NCI-H69 (cell line): Measurements from ENCODE around the gene PIGH.

ENCODE experiments used
- DNase-seq: peaks from one replicate; lab custom pipeline; 2025; lab: John Stamatoyannopoulos, UW

Gene PIGH

DNA sequence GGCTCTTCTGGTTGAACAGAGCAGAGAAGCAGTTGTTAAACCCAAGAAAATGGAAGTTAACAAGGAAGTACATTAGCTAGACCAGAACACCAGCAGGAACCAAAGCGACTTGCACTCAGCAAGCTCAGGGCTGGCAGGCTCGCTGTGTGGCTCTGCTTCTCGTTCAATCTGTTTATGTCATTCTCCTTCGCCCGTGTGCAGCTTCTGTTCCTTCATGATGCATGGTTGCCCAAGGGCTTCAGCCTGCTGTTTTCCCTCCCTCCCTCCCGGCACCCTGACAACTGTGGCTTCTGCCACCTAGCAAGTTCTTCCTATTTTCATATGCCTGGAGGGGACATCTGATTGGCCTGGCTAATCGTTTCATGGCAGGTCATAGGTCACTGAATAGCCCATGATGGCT lies 25.3 kb downstream of the PIGH start:
- no peak for DNase-seq

DNA sequence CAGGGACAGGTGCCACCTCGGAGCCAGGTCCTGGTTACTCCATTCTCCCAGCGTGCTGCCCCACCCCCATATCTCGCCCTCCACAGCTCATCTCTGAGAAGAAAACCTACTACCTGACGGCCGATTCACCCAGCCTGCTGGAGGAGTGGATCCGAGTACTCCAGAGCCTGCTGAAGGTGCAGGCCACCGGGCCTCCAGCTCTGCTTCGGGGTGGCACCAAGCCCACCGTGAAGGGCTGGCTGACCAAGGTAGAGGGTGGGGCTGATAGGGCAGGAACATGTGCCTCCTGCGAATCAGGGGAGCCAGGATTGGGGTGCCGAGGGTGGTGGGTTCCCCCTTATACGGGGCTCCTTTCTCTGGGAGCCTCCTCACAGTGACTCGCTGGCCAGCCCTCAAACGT lies 25.9 kb downstream of the PIGH start:
- no peak for DNase-seq

DNA sequence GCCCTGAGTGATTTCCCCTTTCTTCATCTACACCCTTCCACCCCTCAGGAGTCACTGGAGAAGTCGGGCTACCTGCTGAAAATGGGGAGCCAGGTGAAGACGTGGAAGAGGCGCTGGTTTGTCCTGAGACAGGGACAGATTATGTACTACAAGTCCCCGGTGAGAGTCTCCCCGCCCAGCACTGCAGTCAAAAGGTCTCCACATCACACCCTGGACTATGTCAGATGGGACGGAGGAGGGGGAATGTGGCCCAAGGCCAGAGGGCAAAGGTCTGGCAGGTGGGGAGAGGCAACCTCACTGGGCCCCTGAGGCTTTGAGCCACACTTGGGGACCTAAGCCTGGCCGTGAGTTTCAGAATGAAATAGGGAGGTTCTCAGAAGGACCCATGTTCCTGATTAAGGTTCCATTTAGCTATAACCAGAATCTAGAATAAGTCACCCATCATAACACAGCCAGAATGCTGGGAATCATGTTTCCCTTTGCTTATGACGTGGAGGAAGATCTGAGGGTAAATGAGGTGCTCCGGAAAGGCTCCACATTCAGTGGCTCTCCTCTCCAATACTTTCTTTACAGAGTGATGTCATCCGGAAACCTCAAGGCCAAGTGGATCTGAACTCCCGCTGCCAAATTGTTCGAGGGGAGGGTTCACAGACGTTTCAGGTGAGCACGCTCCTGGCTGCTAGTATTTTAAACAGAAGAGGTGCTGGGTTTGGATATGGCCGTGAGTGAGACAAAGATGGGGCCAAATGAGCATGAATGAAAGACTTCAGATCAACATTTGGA lies 26.6 kb downstream of the PIGH start:
- peak; percentile 21 for DNase-seq

DNA sequence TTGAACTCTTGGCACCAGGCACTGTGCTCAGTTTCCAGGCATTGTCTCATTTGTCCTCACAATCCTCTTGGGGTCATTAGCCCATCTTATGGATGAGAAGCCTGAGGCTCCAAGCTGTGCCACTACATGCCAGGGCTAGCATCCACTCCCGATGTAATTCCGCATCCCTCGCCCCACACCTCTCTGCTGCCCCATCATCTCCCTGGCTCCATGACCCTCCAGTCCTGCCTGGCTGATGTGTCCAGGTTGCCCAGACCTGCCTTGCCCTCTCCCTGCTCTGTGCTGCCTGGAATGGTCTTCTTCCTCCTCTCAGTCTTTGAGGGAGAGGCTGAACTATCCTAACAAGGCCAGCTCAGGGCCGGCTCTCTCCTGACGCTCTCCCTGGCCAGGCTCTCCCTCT lies 27.5 kb downstream of the PIGH start:
- no peak for DNase-seq

DNA sequence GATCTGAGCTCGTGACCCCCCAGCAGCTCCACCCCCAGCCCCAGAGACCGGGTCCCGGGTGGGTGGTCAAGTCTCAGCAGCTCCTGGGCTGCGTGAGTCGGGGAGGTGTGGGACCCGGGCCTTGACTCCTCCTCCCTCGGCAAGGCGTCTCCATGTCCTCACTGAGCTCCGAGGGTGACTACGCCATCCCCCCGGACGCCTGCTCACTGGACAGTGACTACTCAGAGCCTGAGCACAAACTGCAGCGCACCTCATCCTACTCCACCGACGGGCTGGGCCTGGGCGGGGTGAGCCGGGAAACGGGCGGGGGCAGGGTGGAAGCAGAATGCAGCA lies 28.1 kb downstream of the PIGH start:
- no peak for DNase-seq

DNA sequence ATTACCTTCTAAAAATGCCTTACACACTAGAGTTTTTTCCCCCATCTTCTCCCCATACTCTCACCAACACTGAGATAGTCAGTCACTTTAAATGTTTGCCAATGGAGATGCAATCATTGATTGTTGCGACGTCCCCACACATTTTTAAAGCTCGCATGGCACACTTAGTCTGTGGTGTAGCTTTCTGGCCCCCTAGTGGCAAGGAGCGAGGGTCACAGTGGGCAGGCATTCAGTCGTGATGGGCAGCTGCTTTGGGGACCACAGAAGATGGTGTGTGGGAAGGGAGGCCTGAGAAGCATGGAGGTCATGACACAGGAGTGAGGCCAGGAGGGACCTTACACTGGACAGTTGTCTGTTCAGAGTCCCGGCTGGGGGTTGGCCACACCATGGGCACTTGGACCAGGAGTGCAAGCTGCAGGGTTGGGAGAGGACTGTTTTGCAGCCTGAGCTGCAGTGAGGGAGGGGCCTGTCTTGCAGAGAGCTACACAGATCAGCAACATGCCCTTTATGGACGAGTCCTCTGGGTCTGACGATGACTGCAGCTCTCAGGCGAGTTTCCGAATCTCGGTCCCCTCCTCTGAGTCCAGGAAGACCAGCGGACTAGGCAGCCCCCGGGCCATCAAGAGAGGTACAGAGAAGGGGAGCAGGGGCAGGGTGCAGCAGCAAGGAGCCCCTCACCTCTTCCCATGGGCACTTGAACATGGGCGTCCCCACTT lies 28.6 kb downstream of the PIGH start:
- DNase-seq: peak; percentile 68

DNA sequence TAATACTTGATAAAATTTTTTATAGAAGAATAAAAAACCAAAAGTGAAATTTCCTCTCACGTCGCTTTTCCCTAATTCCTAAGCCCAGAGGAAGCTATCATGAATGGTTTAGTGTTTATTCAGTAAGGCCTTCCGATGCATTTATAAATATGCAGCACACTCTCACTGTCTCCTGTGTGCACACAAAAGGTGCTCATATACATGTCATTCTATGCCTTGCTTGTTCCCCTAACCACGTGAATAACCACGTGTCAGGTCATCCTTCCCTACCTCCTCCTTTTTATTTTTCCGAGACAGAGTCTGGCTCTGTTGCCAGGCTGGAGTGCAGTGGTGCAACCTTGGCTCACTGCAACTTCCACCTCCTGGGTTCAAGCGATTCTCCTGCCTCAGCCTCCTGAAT lies 29.6 kb downstream of the PIGH start:
- DNase-seq: no peak

DNA sequence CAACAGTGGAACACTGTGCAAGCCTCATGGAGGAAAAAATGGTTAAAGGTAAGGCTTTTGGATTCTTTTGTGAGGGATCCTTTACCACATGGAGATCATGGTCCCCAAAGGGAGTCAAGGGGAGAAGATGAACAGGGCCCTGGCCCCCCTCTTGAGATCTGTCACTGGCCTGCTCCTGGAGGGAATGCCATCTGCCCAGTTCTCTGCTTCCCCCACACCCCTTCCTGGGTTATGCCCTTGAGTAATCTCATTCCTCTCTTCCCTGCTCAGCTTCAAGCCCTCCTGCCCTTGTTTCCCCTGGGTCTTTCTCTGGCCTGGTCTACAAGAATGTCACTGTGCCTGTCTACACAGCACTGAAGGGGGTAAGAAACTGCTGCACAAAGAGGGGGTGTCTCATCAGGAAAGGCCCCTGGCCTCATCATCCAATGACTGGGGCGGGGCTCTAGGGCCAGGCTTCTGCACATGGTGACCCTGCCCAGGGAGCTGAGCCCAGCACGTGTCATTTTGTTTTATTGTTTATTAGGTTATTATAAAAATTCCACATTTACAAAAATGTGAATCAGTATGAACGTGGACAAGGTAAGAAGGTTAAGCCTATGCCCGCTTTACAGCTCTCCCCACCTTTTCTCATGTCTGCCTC lies 30.3 kb downstream of the PIGH start:
- DNase-seq: no peak

DNA sequence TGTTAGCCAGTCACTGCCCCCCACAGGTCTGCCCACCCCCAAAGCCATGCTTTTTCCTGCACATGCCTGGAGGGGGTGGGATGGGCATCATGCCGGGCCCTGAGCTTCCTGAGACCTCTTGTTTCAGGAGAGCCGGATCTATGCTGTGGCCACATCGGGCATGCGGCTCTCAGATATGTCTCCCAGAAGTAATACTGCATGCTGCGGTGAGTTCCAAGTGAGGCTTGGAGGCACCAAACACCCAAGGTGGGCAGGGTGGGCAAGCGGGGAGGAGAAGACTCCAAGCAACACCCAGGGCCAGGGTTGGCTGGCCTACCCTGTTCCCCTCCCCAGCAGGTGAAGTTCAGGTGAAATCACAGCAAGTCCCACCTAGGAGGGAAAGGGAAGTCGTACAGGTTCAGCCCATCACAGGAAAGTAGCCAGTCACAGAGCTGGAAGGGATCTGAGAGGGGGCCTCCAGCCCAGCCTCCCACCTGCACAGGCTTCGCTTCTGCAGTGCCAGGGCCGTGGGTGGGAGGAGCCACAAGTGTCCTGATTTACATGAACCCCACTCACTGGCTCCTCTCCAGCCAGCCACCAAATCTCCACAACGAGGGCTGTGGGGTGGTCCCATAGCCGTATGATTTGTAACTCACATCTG lies 30.9 kb downstream of the PIGH start:
- no peak for DNase-seq

DNA sequence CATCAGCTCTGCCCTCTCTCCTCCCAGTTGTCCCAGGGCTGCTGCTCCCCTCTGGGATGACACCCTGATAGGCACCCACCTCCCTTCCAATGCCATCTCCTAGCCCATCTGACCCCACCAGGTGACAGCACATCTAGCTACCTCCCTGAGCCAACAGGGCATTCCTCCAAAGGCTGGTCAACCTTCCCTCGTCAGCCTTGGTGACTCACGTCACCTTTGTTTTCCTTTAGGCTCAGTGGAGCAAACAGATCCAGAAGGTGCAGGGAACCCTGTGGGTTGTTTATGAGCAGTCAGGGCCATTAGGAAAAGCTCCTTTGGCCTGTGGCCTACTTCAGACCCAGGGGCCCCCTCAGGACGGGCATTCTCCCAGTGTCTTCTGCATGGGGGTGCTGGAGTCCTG lies 32.4 kb downstream of the PIGH start:
- no peak for DNase-seq

DNA sequence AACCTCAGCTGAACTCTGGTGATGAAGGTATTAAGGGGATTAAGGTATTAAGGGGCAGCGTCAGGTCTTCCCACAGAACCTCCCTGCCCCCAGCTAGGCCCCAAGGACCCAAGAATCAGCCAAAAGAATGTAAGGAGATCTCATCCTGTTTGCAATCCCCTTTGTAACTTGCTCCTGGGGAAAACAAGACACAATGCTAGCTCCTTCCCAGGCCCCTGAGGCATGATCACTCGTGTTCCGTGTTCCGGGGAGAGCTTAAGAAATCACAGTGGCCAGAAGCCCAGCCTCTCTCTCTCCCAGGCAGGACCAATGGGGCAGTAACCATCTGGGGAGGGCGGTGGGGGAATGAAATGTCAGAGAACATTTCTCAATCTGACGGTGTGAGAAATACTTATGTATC lies 33.2 kb downstream of the PIGH start:
- DNase-seq: no peak

DNA sequence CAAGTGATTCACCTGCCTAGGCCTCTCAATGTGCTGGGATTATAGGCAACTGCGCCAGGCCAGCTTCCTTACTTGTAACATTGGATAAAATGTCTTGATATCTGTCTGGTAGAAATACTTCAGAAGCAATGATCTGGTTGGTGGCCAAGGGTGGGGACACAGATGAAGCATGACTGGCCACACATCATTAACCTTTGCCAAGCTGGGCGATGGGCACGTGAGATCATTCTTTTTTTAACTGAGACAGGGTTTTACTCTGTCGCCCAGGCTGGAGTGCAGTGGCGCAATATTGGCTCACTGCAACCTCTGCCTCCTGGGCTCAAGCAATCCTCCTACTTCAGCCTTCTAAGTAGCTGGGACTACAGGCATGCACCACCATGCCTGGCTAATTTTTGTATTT lies 35.8 kb downstream of the PIGH start:
- no peak for DNase-seq

DNA sequence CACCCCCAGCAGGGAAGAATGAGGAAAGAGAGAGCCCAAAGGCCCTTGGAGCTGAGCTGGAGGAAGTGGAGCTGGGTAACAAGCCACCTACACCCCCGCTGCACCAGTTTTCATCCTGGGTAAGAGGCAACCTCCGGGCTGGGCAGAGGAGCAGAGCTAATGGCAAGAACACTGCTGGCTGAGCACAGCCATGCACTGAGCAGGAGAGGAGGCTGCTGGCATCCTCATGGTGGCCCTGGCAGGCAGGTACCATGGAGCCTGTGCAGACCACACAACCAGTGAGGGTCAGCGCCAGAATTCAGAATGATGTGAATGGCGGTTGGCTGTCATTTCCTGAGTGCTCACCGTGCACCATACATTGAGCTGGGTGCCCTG lies 37.3 kb downstream of the PIGH start:
- no peak for DNase-seq

DNA sequence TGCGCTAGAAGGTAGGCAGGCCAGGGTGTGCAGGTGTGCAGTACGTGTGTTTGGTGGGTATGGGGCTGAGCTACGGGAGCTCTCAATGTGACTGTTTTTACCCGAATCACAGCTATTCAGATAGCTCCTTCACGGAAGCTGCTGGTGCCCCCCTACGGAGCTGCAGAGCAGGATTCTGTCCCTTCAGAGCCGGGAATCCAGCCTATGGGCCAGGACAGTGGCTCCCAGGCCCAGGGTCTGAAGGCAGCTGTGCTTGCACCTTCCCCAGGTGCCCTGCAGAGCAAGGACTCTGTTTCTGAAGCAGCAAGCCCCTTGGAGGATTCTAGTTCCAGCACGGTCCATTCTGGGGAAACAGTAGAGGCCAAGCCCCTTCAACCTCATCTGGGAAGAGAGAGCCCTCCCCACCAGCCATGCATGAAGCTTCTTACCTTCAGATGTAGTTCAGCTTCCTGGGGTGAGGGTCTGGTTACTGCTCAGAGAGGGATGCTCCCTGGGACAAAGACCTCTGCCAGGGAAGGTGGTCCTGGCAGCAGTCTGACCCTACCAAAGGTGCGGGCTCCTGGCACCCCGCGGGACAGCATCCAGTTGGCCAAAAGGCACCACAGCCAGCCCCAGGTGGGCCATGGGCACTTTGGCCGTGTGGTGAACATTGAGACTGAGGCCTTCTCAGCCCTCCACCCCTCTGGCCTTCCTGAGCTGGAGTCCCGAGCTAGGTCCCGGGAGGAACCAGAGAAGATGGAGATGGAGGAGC lies 37.9 kb downstream of the PIGH start:
- no peak for DNase-seq

DNA sequence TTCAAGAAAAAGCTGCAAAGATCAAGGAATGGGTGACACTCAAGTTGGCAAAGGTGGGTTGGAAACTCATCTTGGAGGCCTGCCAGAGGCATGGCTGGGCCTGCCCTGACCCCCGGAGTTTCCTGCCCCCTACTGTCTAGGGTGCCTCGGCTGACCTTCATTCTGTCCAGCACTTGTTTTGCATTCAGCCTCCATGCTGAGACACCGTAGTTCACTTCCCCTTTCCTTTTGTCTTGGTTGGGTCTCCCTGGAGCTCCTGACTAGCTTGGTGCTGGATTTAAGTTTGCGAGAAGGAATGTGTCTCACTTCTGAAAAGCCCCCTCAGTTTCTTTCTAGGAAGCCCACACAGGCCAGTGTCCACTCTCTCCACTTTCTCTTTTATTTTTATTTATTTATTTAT lies 40.4 kb downstream of the PIGH start:
- DNase-seq: no peak

DNA sequence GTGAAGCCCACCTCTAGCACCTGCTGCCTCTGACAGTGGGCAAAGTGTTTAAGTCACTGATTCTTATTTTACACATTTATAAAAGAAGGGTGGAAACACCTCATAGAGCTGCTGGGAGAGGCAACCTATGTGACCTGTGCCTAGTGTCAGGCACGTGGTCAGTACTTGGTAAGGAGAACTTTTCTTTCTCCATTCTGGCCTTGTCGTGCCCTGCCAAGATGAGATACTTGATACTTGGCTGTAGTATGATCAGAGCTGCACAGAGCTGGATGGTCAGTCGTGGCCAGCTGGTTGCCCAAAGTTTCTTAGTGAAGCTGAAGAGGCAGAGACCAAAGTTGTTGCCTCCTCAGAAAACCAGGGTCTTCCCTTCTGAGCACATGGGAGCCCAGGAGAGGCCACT lies 42.4 kb downstream of the PIGH start:
- DNase-seq: no peak

DNA sequence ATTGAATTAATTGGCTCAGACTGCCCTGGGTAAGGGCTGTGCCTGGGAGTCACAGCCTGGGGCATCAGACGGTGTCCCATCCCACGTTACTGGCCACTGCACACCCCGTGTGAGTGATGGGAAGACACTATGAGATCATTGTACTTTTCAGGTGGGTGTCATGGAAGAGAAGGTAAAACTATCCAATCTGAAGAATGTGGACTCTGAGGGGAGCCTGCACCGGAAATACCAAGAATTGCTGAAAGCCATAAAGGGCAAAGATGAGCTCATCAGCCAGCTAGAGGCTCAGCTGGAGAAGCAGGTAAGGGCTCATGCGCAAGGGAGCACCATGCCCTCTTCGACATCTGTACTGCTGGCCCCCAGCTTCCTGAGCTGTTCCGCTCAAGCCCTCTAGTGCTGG lies 43.0 kb downstream of the PIGH start:
- peak; percentile 50 for DNase-seq

DNA sequence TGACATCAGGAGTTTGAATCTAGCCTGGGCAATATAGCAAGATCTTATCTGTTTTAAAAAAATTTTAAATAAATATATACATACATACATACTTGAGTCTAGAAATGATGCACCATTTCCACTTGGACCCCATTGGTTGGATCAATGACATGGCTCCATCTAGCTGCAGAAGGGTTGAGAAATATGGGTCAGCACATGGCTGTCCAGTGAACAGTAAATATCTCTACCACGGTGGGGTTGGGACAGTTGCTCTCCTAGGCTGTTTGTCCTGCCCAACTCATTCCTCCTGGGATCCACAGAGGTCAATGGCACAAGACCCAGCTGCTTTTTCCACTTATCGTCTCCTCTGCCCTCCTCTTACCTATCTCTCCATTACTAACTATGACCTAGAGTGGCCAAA lies 43.4 kb downstream of the PIGH start:
- DNase-seq: no peak

DNA sequence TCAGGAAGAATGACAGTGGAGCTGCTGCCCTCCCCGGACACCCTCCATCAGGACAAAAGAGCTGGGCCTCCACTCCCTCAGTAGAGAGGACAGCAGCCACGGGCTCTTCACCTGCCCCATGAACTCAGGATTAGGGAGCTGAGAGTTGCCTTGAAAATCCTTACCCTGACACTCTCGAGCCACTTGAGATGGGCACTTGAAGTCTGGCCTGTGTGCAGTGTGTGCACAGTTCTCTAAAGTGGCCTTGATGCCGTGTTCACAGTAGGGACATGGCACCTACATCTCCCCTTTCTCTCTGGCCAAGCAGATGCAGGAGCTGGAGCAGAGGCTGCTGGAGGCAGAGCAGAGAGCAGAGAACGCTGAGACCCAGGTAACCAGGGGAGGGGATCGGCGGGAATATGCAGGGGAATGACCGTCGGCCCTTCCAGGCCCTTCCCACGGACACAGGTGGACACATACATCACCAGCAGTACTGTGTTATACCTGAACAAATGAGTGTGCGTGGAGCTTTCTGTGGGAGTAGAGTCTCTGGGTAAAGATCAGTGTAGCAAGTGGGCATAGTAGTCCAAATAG lies 44.5 kb downstream of the PIGH start:
- DNase-seq: no peak

DNA sequence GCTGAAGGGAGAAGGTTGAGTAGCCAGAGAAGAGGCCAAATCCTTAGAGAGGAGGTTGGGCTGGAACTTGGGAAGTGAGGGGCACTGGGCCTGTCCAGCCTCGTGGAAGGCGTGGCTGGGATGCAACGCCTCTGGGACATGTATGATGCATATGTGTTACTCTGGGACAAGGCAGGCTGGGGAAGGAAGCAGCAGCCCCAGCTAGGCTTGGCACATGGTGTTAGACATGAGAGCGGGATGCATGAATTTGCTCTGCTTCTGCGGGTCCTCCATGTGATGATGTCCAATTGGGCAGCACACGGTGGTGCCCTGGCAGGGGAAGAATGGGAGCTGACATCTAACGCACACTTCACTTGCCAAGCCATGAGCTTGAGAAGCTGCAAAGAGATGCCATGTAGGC lies 45.7 kb downstream of the PIGH start:
- DNase-seq: no peak

DNA sequence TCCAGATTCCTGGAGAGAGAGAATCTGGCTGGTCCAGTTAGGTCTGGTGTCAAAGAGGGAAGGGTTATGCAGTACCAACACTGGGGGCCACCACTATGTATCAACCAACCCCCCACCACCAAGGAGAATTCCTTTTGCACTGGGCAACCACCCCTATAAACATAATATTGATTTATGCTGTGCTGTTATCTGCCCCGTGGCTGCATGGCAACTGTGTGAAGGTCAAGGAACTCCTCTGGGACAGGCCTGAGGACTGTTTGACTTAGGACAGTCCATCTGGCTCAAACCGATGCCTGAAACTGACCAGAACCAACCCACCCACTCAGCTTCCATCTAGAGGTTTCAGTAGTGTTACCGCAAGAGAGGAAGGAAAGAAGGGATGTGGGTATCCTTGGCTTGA lies 46.5 kb downstream of the PIGH start:
- DNase-seq: no peak

DNA sequence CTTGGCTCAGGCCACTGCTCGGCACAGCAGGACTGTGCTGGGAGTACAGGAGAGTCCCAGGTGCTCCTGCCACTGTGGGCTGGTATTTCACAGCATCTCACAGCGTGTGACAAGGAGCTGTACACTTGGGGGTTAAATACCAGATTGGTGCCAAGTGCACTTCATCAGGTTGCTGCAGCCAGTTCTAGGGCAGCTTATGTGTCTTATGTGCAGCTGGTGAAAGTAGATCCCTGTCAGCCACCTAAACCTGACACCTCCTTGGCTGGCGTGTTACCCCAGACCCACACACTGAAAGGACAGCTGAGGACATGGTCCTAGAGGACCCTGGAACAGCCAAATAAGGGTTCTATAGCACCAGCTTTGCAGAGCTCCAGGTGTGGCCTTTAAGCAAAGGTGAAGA lies 48.1 kb downstream of the PIGH start:
- DNase-seq: no peak
